ENCODE measurements around the gene EDAR. TPM values are rescaled to one million over a fixed set of nuclear protein-coding genes. Genes with fewer than 3 reads are reported as not detected.

The EDAR gene
- total RNA-seq, 1 experiment from 2014 or later = not detected

GRCh38 chr2:108967757-108968156 lies 21.3 kb downstream of the EDAR start:
- DNase-seq (ENCODE audit: low spot score) = no peak

- DNase-seq (ENCODE audit: low spot score) = no peak
Observed at GRCh38 chr2:108965540-108966289, 23.3 kb downstream of the EDAR start.

- no peak for DNase-seq (ENCODE audit: low spot score)
Observed at GRCh38 chr2:108963057-108963456, 26.0 kb downstream of the EDAR start.

- no peak for DNase-seq (ENCODE audit: low spot score)
Observed at GRCh38 chr2:108961796-108962195, 27.2 kb downstream of the EDAR start.

- no peak for DNase-seq (ENCODE audit: low spot score)
Observed at GRCh38 chr2:108960006-108960405, 29.0 kb downstream of the EDAR start.

GRCh38 chr2:108959401-108959800 lies 29.6 kb downstream of the EDAR start:
- no peak for DNase-seq (ENCODE audit: low spot score)

- no peak for DNase-seq (ENCODE audit: low spot score)
Observed at GRCh38 chr2:108958632-108959341, 30.2 kb downstream of the EDAR start.

- no peak for DNase-seq (ENCODE audit: low spot score)
Observed at GRCh38 chr2:108958002-108958401, 31.0 kb downstream of the EDAR start.

GRCh38 chr2:108956375-108956774 lies 32.6 kb downstream of the EDAR start:
- no peak for DNase-seq (ENCODE audit: low spot score)

- no peak for DNase-seq (ENCODE audit: low spot score)
Observed at GRCh38 chr2:108950369-108951135, 38.5 kb downstream of the EDAR start.

GRCh38 chr2:108949316-108950239 lies 39.4 kb downstream of the EDAR start:
- DNase-seq (ENCODE audit: low spot score) = no peak

GRCh38 chr2:108947271-108947907 lies 41.6 kb downstream of the EDAR start:
- no peak for DNase-seq (ENCODE audit: low spot score)

GRCh38 chr2:108946442-108946841 lies 42.6 kb downstream of the EDAR start:
- no peak for DNase-seq (ENCODE audit: low spot score)

- no peak for DNase-seq (ENCODE audit: low spot score)
Observed at GRCh38 chr2:108945969-108946368, 43.1 kb downstream of the EDAR start.

- no peak for DNase-seq (ENCODE audit: low spot score)
Observed at GRCh38 chr2:108944601-108945331, 44.3 kb downstream of the EDAR start.

GRCh38 chr2:108943751-108944150 lies 45.3 kb downstream of the EDAR start:
- DNase-seq (ENCODE audit: low spot score) = no peak

- DNase-seq (ENCODE audit: low spot score) = no peak
Observed at GRCh38 chr2:108942888-108943287, 46.1 kb downstream of the EDAR start.

GRCh38 chr2:108942231-108942825 lies 46.7 kb downstream of the EDAR start:
- no peak for DNase-seq (ENCODE audit: low spot score)

- DNase-seq (ENCODE audit: low spot score) = no peak
Observed at GRCh38 chr2:108941767-108942166, 47.3 kb downstream of the EDAR start.

GRCh38 chr2:108941161-108941665 lies 47.8 kb downstream of the EDAR start:
- DNase-seq (ENCODE audit: low spot score) = no peak

Measured in A172 (cell line).